ENCODE data around the gene WIPF3.
"Not testable (repeated sequence)": the region's sequence is repeated elsewhere in the genome, so short reads cannot be mapped to it uniquely, and the experiment has no call there.

WIPF3 gene

DNA sequence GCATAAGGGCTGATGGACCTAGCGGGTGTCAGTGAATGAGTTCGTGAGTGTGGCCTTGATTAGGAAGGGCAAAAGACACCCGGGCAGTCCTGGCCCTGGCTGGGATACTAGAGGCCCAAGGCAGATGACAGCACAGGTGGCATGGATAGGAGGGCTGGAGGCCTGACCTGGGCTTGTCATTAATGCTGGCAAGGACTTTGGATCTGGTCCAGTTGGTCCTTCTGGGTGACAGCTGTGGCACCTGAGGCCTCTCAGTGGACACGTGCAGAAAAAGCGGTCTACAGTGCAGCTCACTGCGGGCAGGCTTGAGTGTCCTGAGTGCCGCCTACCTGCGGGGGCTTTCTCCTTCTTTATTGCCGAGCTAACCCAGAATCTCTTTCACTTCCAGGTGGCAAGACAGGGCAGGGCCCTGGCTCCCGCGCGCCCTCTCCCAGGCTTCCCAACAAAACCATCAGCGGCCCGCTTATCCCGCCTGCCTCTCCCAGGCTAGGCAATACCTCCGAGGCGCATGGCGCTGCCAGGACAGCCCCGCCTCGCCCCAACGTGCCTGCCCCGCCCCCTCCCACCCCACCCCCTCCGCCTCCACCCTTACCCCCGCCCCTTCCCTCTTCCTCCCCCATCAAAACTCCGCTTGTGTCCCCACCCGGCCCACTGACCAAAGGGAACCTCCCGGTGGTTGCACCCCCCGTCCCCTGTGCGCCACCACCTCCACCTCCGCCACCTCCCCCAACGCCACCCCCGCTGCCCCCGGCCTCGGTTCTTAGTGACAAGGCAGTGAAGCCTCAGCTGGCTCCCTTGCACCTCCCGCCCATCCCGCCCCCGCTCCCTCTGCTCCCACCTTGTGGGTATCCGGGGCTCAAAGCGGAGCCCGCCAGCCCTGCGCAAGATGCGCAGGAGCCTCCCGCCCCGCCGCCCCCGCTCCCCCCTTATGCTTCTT, 77.4 kb downstream of the WIPF3 start:
- DNase-seq, result peak; percentile 71

DNA sequence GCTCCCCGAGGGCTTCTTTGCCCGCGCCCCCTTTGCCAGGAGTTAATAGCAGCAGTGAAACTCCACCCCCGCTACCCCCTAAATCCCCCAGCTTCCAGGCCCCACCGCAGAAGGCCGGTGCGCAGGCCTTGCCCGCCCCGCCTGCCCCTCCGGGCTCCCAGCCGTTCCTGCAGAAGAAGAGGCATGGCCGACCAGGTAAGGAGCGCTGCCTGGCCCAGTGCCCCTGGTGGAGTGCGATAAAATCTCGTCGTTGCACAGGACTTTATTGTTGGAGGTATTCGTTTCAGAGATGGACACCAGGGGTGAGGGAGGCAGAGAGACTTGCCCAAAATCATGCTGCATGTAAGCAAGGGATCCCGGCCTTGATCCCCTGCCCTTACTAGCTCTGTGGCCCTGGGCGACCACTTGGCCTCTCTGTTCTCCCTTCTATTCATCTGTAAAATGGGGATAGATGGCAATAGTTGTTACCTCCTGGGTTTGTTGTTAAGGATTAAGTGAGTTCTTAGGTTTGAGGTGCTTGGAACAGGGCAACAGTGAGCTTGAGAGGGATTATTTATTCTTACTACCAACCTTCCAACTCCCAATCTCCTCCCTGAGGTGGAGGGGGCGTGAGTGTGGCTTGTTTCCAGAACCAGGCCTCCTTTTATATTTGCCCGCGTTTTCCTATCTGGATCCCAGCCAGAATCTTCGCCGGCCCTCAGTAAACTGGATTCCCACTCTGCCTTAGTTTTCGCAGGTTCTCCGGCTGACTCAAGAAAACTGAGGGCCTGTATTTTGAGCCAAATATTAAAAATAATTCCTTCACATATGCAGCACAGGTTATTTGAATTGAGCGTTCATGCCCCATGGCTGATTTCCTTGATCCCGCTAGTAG, 78.3 kb downstream of the WIPF3 start:
- DNase-seq, result peak; percentile 73

GRCh38 chr7:29885626-29886025, 79.3 kb downstream of the WIPF3 start:
- no peak for DNase-seq

GRCh38 chr7:29886827-29887226, 80.5 kb downstream of the WIPF3 start:
- DNase-seq, result no peak

- no peak for DNase-seq
These were observed 81.7 kb downstream of the WIPF3 start for GRCh38 chr7:29888006-29888405.

GRCh38 chr7:29889288-29889687, 83.0 kb downstream of the WIPF3 start:
- no peak for DNase-seq

DNA sequence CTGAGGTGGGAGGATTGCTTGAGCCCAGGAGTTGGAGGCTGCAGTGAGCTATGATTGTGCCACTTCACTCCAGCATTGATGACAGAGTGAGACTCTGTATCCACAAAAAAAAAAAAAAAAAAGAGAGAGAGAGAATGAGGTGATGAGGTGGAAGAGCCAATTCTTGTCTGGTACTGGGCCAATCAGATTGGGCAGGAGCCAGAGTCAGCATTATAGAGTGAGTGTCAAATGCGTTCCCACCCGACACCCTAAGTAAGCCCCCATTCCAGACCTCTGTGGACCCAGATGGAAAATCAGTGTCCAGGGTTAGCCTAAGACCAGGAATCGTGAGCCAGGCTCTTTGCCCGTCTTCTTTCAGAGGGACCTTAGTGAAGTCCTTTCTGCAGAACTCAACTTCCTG, 83.9 kb downstream of the WIPF3 start:
- no peak for DNase-seq

DNA sequence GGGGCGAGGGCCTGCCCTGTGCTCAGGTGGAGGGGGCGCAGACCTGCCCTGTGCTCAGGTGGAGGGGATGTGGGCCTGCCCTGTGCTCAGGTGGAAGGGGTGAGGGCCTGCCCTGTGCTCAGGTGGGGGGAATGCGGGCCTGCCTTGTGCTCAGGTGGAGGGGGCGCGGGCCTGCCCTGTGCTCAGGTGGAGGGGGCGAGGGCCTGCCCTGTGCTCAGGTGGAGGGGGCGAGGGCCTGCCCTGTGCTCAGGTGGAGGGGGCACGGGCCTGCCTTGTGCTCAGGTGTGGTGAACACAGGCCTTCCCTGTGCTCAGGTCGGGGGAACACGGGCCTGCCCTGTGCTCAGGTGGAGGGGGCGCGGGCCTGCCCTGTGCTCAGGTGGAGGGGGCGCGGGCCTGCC, 84.5 kb downstream of the WIPF3 start:
- DNase-seq, result not testable (repeated sequence)

GRCh38 chr7:29891766-29892165, 85.5 kb downstream of the WIPF3 start:
- no peak for DNase-seq

GRCh38 chr7:29892231-29892630, 85.9 kb downstream of the WIPF3 start:
- no peak for DNase-seq

GRCh38 chr7:29893351-29893965, 87.2 kb downstream of the WIPF3 start:
- no peak for DNase-seq

- DNase-seq, result no peak
These were observed 87.9 kb downstream of the WIPF3 start for GRCh38 chr7:29894256-29894655.

- DNase-seq, result no peak
These were observed 89.3 kb downstream of the WIPF3 start for GRCh38 chr7:29895559-29895958.

DNA sequence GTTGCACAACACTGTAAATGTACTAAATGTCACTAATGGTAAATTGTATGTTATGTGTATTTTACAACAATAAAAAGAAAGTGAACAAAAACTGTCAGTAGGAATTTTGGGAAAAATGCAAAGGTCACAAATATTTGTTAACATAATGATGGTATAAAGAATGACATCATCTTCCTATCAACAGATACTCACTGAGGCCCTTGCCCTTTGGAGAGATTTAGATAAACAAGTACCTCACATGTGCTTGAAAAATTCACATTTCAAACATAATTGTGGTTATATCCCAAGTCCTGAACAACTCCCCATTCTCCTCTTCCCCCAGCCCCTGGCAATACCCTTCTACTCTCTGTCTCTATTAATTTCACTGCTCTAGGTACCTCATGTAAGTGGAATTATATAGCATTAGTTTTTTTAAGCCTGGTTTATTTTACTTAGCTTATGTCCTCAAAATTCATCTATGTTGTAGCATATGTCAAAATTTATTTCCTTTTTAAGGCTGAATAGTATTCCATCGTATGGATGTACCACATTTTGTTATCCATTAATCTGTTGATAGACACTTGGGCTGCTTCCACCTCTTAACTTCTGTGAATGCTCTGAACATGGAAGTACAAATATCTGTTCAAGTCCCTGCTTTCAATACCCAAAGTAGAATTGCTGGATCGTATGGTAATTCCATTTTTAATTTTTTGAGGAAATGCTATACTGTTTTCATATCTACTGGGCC, 90.5 kb downstream of the WIPF3 start:
- DNase-seq, result peak; percentile 44

GRCh38 chr7:29898301-29898700, 92.0 kb downstream of the WIPF3 start:
- no peak for DNase-seq

DNA sequence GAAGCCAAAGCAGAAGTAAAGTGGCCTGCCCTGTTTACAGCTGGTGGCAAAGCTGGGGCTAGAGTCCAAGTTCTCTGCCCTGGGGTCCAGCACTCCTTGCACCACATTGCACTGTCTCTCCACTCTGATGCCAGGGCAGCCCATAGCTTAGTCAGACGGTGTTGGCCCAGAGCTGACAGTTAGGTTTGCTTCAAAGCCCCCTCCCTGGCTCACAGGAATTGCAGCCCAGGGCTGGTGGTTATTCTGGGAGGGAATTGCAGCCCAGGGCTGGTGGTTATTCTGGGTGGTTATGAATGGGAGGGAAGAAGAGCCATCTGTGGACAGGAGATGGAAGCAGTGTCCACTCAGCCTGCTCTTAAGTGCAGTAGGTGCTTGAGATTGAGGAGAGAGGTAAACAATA, 94.4 kb downstream of the WIPF3 start:
- peak; percentile 63 for DNase-seq

DNA sequence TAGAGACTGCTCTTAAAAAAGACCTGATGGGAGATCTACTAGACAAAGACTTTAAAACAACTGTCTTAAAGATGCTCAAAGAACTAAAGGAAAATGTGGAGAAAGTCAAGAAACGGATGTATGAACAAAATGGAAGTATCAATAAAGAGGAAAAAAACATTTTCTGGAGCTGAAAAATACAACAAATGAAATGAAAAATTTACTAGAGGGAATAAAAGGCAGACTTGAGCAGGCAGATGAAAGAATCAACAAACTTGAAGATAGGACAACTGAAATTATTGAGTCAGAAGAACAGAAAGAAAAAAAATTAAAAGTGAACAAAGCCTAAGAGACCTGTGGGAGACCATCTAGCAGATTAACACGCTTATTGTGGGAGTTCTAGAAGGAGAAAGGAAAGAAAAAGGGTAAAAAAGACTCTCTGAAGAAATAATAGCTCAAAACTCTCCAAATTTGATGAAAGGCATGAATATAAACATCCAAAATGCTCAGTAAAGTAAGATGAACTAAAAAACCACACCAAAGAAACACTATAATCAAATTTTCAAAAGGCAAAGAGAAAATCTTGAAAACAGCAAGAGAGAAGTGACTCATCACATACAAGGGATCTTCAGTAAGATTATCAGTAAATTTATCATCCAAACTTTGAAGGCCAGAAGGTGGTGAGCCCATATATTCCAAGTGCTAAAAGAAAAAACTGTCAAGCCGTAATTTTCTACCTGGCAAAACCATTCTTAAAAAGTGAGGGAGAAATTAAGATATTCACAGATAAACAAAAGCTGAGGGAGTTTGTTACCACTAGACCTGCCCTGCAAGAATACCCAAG, 100.1 kb downstream of the WIPF3 start:
- DNase-seq, result no peak

GRCh38 chr7:29914180-29914579, 107.9 kb downstream of the WIPF3 start:
- DNase-seq, result no peak

DNA sequence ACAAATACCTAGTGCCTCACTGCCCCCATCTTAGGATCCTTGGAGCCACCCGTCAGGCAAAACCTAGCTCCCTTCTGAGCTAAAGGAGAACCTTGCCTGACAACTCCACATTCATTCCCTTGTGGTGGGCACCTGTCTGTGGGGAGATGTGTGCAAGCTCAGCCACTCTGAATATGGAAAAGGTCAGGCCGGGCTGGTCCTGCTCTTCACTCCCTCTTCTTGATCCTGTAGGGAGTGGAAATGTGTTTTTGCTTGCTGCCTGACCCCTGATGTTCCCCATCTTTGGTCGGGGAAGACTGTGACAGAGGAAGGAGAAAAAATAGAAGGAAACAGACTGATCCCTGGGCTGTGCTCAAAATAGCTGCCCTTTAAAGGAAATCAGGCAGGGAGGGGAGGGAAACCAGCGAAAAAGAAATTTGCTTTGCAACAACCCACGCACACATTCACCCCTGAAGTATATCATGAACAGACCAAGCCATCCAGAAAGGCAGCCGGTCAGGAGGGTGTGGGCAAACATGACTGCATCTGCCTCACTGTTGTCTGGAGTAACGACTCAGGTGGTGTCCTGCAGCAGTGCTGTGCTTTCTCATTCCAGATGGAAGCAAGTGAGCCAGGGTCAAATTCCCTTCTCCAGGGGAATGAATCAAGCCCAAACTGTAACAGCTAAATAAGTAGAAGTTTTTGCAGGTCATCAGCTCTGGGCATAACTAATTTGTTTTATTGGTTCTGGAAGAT, 109.3 kb downstream of the WIPF3 start:
- peak; percentile 60 for DNase-seq

DNA sequence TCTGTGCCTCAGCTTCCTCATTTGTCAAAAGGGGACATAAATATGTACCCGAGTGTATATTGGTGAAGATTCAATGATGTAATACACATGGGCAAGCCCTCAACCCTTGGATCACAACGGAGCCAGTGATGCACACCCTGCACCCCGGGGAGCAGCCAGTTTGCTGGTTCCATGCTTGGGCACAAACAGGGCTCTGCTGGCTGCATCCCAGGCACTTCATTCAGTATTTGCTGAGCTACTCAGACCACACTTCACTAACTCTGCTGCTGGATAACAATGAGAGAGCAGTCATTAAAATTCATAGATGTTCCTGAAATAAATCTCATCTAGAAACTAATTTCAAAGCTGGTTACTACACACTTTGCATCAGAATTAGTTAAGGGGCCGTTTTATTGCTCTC, 111.3 kb downstream of the WIPF3 start:
- DNase-seq, result no peak

DNA sequence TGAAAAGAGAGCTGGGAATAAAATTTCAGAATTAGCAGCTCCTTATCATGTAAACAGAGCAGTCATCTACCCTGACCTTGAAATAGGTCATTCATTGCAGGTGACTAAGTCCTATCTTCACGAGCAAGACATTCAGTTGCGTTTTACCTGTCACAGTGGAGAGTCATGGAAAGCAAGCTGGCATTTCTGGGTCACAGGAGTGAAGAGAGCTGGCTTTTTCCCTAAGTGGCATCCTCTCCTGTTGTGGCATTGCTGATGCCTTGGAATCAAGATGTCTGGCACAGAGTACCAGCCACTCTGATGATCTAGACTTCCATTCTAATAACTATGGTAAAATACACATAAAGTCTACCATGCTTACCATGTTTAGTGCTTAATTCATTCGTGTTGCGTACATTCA, 112.5 kb downstream of the WIPF3 start:
- no peak for DNase-seq
